Body of pancreas (tissue), 4 donors: ENCODE measurements around the gene SLC4A7. TPM values are rescaled to one million over a fixed set of nuclear protein-coding genes. Genes with fewer than 3 reads are reported as not detected.

Experiments used
- ATAC-seq: fragments of 150-250 bp; one replicate; pipeline ENCODE4 v1.9.1; 2016
- DNase-seq, 4 donors: peaks; one replicate each; pipeline ENCODE4 v3.0.0-alpha.2; 2019
- H3K27ac ChIP-seq, 4 donors: fragments of 200-600 bp; sonication (generic); 1 replicate in 3 of 4; 2 replicates in 1 of 4; pipeline versions ENCODE4 v1.5.1 to v1.6.1; 2016 to 2019; ENCODE audit warnings: mild to moderate bottlenecking in 1 of 4, mixed read lengths in 1 of 4, moderate library complexity in 1 of 4
- H3K27me3 ChIP-seq, 2 donors: fragments of 200-600 bp; sonication (generic); one replicate each; pipeline ENCODE4 v1.6.0; 2016; ENCODE audit warnings: mild to moderate bottlenecking in 1 of 2
- H3K36me3 ChIP-seq, 2 donors: fragments of 200-600 bp; sonication (generic); replicated peaks in 1 of 2; 2 replicates each; pipeline ENCODE4 v1.5.1; 2016; ENCODE audit warnings: low read depth in 2 of 2; ENCODE audit not compliant: insufficient read depth in 1 of 2
- H3K4me1 ChIP-seq: fragments of 200-600 bp; sonication (generic); one replicate; pipeline ENCODE4 v1.6.0; 2016
- H3K4me3 ChIP-seq, 2 donors: fragments of 200-600 bp; sonication (generic); 1 replicate in 1 of 2; 2 replicates in 1 of 2; pipeline ENCODE4 v1.5.1; 2016 to 2019
- H3K9me3 ChIP-seq, 3 donors: fragments of 200-600 bp; sonication (generic); 1 replicate in 2 of 3; 2 replicates in 1 of 3; pipeline ENCODE4 v1.5.1; 2016
- POLR2A ChIP-seq, 3 donors: fragments of 450-650 bp; IDR thresholded peaks; one replicate each; pipeline ENCODE4 v1.6.1; 2016; ENCODE audit warnings: antibody characterized with exemption in 3 of 3, mild to moderate bottlenecking in 2 of 3
- WGBS, 2 donors: methylation state at CpG; one replicate each; pipeline ENCODE4 v1.1.5; 2017; 5-methylcytosine and 5-hydroxymethylcytosine counted together
- intact Hi-C: fragments of 100-400 bp; cut with DNase I; formaldehyde crosslinking; loops from one replicate; pipeline ENCODE4 v1.15.1; 2023
- total RNA-seq, 2 donors: library from RNA; depleted of rRNA; stranded (reverse); fragments of >200 nt; gene quantifications; one replicate each; pipeline ENCODE4 v1.1.0, GENCODE V29; 2016
- TF ChIP-seq, protein P1 (sequence below), 7 experiments: fragments of 450-650 bp in 4 of 7; fragments of 200-600 bp in 3 of 7; sonication (generic) in 3 of 7; IDR thresholded peaks; one replicate each; pipeline ENCODE4 v1.5.1; 2016 to 2019; ENCODE audit warnings: antibody characterized with exemption in 7 of 7

Gene SLC4A7
- total RNA-seq, 2 donors from 2014 or later: 10.1 to 12.9 TPM

DNA sequence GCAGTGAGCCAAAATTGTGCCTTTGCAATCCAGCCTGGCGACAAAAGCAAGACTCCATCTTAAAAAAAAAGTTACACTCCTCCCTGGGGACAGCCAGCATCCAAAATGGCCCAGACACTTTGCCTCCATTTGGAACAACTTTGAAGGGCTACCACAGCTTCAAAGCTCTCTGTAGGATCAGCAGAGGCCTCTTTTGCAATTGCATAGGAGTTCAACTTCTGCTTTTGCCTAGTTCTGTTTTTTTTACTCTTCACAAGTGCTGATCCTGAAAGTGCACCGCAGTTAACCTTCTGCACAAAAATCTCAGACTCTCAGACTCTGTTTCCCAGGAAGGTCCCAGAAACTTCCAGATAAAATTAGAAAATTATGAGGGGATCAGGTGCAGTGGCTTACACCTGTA, 25.2 kb upstream of the SLC4A7 start:
- no peak overlapping the region for H3K27ac ChIP-seq
- no peak overlapping the region for H3K4me3 ChIP-seq
- no peak for DNase-seq
- ATAC-seq: no peak
- no peaks in the 10 kb centered on the region for H3K4me1 ChIP-seq
- intact Hi-C loops: no loop called here
- no peaks in the 10 kb centered on the region for H3K9me3 ChIP-seq
- TF ChIP-seq, protein P1, sequence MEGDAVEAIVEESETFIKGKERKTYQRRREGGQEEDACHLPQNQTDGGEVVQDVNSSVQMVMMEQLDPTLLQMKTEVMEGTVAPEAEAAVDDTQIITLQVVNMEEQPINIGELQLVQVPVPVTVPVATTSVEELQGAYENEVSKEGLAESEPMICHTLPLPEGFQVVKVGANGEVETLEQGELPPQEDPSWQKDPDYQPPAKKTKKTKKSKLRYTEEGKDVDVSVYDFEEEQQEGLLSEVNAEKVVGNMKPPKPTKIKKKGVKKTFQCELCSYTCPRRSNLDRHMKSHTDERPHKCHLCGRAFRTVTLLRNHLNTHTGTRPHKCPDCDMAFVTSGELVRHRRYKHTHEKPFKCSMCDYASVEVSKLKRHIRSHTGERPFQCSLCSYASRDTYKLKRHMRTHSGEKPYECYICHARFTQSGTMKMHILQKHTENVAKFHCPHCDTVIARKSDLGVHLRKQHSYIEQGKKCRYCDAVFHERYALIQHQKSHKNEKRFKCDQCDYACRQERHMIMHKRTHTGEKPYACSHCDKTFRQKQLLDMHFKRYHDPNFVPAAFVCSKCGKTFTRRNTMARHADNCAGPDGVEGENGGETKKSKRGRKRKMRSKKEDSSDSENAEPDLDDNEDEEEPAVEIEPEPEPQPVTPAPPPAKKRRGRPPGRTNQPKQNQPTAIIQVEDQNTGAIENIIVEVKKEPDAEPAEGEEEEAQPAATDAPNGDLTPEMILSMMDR (IDR thresholded peaks at IDR 0.05): no peak
- no peak for TF ChIP-seq POLR2A (IDR thresholded peaks at IDR 0.05)
- no peaks in the 10 kb centered on the region for H3K36me3 ChIP-seq
- no peaks in the 10 kb centered on the region for H3K27me3 ChIP-seq
- 77% methylated on average over 2 of the region's 2 CpGs for WGBS, 2 donors

DNA sequence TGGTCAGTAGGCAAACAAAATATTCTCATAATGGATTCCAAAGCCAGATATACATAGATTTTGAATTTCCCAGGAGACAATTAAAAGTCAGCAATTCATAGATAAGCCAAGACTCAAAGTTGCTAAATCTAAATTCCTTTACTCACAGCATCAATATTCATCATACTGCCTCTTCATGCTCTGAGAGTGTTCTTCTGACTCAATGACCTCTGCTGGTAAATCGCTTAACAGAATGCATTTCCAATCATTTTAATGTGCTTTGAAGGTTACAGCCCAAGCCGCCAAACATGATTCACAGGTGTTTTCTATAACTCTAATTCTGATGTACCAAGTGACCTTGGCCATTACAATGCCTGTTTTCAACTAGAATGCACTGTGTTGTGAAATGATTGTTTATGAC, 24.2 kb upstream of the SLC4A7 start:
- Histone ChIP-seq H3K27me3 (no peaks in the 10 kb centered on the region), H3K27ac (no peak overlapping the region), H3K4me3 (no peak overlapping the region), H3K4me1 (no peaks in the 10 kb centered on the region), H3K9me3 (no peaks in the 10 kb centered on the region), H3K36me3 (no peaks in the 10 kb centered on the region)
- intact Hi-C loops: no loop called here
- DNase-seq (no peak), ATAC-seq (no peak)
- no peak for TF ChIP-seq POLR2A (IDR thresholded peaks at IDR 0.05)
- WGBS, 2 donors: 63 to 83% methylated on average over 2 of the region's 2 CpGs

DNA sequence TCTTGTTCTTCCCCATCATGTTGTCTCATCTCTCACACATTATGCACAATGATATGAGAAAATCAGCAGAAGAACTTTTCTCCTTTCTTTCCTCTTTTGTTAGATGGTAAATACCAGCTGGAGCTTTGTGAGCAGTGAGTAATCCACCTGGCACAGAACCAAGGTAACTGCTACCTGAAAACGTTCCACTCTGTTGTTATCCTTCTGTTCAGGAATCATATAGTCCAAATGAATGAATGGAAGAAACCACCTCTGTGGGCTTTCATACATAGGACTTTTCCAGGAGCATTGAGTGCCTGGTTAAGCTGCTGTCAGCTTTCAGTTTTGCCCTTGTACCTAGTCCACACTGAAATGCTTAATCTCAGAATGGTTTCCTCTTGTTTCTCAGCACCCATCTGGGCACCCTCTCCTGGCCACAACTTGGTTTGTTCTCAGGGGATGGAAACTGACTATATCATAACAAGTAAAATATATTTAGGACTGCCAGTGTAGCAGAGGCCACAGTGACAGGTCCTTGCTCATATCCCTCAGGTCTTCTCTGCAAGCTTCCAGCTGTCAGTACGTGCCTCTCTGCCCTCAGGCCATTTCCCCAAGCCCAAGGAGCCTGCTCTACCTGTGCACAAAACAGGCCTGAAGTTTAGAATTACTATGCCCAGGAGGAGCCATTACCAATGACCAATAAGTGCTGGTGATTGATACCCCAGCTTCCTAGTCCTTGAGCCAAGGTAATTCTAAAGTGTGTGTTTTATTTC, 23.5 kb upstream of the SLC4A7 start:
- intact Hi-C loops: no loop called here
- ATAC-seq: no peak
- no peak for TF ChIP-seq POLR2A (IDR thresholded peaks at IDR 0.05)
- TF ChIP-seq, protein P1 (IDR thresholded peaks at IDR 0.05): no peak
- Histone ChIP-seq H3K36me3 (no peaks in the 10 kb centered on the region), H3K4me1 (no peaks in the 10 kb centered on the region), H3K27me3 (no peaks in the 10 kb centered on the region), H3K4me3 (no peak overlapping the region), H3K27ac (peak overlapping the region in 1 of 4 donors; percentile 25), H3K9me3 (no peaks in the 10 kb centered on the region)
- 48 to 50% methylated on average over 2 of the region's 2 CpGs for WGBS, 2 donors
- DNase-seq: peak in 3 of 4 donors; percentile 23 to 61 (median 58)

DNA sequence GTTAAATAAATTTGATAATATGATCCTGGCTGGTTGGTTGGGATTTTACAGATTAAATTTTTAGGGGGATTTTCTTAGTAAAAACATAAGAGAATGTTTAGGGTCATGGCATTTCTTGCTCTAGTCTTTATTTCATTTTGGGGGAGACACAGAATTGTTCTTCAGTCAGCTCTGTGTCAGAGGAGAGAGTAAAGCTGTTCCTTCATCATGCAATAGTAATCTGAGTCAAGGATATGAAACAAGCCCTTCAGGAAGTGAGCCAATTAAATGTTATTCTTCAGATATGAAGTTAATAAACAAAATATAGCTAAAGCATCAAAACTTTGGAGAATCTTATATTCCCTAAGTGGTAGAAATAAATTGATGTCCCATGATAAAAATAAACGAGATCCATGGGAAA, 22.9 kb upstream of the SLC4A7 start:
- no peaks in the 10 kb centered on the region for H3K9me3 ChIP-seq
- ATAC-seq: no peak
- no peaks in the 10 kb centered on the region for H3K4me1 ChIP-seq
- no peak for TF ChIP-seq POLR2A (IDR thresholded peaks at IDR 0.05)
- TF ChIP-seq, protein P1 (IDR thresholded peaks at IDR 0.05): no peak
- peak overlapping the region in 1 of 4 donors; percentile 25 for H3K27ac ChIP-seq
- DNase-seq: no peak
- WGBS, 2 donors: 35 to 42% methylated on average over 1 of the region's 1 CpG
- H3K4me3 ChIP-seq: no peak overlapping the region
- no peaks in the 10 kb centered on the region for H3K27me3 ChIP-seq
- H3K36me3 ChIP-seq: no peaks in the 10 kb centered on the region
- intact Hi-C loops: no loop called here

DNA sequence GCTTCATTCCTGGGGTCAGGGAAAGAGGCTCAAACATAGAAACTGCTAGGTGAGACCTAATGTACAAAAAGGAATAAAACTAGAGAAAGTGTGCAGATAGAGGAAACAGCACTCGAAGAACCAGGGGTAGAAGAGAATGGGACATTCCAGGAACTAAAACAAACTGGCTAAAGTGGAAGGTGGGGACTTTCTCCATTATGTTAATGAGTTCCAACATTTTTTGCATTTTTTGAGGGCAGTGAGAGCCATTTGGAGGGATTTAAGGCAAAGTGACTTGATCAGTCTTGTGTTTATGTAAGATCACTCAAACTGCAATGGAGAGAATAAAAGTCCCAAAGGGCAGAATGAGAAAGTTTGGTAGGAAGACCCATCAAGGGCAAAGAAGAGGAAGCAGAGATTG, 20.6 kb upstream of the SLC4A7 start:
- intact Hi-C loops: no loop called here
- Histone ChIP-seq H3K36me3 (no peaks in the 10 kb centered on the region), H3K9me3 (no peaks in the 10 kb centered on the region), H3K27ac (no peak overlapping the region), H3K4me3 (no peak overlapping the region), H3K4me1 (no peaks in the 10 kb centered on the region), H3K27me3 (no peaks in the 10 kb centered on the region)
- 62 to 80% methylated on average over 1 of the region's 1 CpG for WGBS, 2 donors
- no peak for DNase-seq
- TF ChIP-seq POLR2A (IDR thresholded peaks at IDR 0.05): no peak
- TF ChIP-seq, protein P1 (IDR thresholded peaks at IDR 0.05): no peak
- ATAC-seq: no peak
